RWPE1 (cell line): Measurements from ENCODE around the gene WNT7B.

Experiments
- CTCF ChIA-PET: fragments of 350-600 bp; sonication (Branson Sonifier 250); formaldehyde crosslinking; extraction: SDS; loops from one replicate; lab custom pipeline; 2021; lab: Yijun Ruan, JAX
- POLR2A ChIA-PET: fragments of 400-600 bp; formaldehyde crosslinking; extraction: SDS; loops from one replicate; lab custom pipeline; 2020; ENCODE audit warnings: antibody characterized with exemption; ENCODE audit not compliant: low non-redundant PET; lab: Yijun Ruan, JAX
- DNase-seq: peaks from one replicate; pipeline ENCODE4 v3.0.0; 2012; ENCODE audit warnings: low spot score
- H3K27ac ChIP-seq: fragments of 450-650 bp; 2 replicates; pipeline ENCODE4 v1.5.1; 2017
- TF ChIP-seq, protein P1 (sequence below): fragments of 450-650 bp; conservative IDR thresholded peaks from 2 replicates; pipeline ENCODE4 v1.5.1; 2017; ENCODE audit warnings: low read depth, mild to moderate bottlenecking

Gene WNT7B

GRCh38 chr22:45880091-45880715, 96.8 kb downstream of the WNT7B start:
- no peak for DNase-seq
- POLR2A ChIA-PET = no interaction called here
- CTCF ChIA-PET = no interaction called here

DNA sequence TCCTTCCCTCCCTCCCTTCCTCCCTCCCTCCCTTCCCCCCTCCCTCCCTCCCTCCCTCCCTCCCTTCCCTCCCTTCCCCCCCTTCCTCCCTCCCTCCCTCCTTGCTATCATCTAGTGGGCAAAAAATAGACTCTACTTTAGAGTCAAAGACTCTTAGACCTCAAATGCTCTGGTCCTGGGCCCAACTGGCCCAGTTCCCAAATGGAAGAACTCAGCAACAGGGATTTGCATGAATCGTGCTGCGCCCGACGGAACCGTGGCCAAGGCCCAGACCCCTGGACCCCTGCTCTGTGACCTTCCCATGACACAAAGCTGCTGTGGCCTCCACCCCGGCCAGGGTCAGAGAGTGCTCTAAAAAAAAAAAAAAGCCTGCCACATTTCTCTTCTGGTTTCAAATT, 97.4 kb downstream of the WNT7B start:
- no peak overlapping the region for H3K27ac ChIP-seq
- TF ChIP-seq, protein P1, sequence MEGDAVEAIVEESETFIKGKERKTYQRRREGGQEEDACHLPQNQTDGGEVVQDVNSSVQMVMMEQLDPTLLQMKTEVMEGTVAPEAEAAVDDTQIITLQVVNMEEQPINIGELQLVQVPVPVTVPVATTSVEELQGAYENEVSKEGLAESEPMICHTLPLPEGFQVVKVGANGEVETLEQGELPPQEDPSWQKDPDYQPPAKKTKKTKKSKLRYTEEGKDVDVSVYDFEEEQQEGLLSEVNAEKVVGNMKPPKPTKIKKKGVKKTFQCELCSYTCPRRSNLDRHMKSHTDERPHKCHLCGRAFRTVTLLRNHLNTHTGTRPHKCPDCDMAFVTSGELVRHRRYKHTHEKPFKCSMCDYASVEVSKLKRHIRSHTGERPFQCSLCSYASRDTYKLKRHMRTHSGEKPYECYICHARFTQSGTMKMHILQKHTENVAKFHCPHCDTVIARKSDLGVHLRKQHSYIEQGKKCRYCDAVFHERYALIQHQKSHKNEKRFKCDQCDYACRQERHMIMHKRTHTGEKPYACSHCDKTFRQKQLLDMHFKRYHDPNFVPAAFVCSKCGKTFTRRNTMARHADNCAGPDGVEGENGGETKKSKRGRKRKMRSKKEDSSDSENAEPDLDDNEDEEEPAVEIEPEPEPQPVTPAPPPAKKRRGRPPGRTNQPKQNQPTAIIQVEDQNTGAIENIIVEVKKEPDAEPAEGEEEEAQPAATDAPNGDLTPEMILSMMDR = no peak
- CTCF ChIA-PET = no interaction called here
- no peak for DNase-seq
- POLR2A ChIA-PET = no interaction called here

More at GRCh38 chr22:45880091-45880715, 96.8 kb downstream of the WNT7B start:
- TF ChIP-seq, protein P1 = no peak
- H3K27ac ChIP-seq = no peak overlapping the region

GRCh38 chr22:45878901-45879551, 97.9 kb downstream of the WNT7B start:
- CTCF ChIA-PET = no interaction called here
- no peak overlapping the region for H3K27ac ChIP-seq
- TF ChIP-seq, protein P1 = no peak
- no peak for DNase-seq
- POLR2A ChIA-PET = no interaction called here

DNA sequence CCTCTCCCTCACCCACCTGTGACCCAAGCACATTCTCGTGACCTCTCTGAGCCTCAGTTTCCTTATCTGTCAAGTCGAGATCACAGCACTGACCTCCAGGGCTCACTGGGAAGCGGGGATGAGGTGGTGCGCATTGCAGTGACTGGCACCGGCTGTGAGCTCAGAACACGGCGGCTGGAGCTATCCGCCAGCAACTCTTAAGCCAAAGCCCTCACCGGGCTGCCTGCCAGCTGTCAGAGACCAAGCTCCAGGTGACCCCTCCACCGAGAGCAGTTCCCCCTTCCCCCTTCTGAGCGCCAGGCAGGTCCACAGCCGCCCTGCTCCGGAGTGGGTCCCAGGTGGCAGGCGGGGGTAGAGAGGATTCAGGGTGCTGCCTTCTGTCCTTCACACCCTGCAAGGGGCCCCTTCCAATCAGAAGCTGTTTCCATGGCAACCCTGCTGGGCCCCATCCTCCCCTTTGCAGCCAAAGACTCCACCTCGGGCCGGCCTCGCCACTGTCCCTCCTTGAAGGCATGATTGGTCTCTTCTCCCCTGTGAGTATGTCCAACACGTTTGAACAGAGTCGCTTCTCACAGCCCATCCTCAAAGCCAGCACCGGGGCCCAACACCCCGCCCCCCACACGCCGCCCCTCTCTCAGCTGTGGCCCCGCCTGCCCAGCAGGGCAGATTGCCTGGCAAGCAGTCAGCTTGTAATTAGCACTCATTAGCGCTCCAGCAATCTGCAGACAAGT, 98.7 kb downstream of the WNT7B start:
- CTCF ChIA-PET = interaction anchor here (1.3 kb wide), 1 partner anchor 15 kb away, joined by 4 read pairs; no protein-coding TSS in a partner anchor
- H3K27ac ChIP-seq = no peak overlapping the region
- DNase-seq = no peak
- POLR2A ChIA-PET = no interaction called here
- TF ChIP-seq, protein P1 = no peak

- no peak for DNase-seq
- POLR2A ChIA-PET = no interaction called here
- CTCF ChIA-PET = interaction anchor here (1.3 kb wide), 1 partner anchor 14 kb away, joined by 4 read pairs; no protein-coding TSS in a partner anchor
- H3K27ac ChIP-seq = no peak overlapping the region
- TF ChIP-seq, protein P1 = no peak
Measured at GRCh38 chr22:45877651-45878050, 99.3 kb downstream of the WNT7B start.

DNA sequence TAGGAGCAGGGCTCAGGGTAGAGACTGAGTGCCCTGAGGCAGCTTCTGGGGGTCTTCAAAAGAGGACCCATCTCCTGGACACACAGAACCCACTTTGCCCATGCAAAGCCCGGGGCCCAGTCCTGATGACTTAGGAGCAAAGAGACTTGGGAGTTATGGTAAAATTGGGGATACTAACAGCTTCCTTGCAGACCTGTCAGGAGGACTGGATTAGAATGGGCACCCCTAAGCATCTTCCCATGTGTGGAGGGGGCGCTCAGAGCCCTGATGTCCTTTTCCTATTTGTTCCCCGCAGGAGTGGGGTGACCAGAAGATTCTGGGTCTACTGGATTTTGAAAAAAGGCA, 100.0 kb downstream of the WNT7B start:
- H3K27ac ChIP-seq = no peak overlapping the region
- DNase-seq = no peak
- TF ChIP-seq, protein P1 = no peak
- CTCF ChIA-PET = interaction anchor here (0.6 to 1.3 kb wide), 2 partner anchors 14 to 232 kb away, joined by 4 to 5 read pairs; no protein-coding TSS in a partner anchor
- POLR2A ChIA-PET = no interaction called here
